ENCODE results near the gene RAB3IL1.

DNA sequence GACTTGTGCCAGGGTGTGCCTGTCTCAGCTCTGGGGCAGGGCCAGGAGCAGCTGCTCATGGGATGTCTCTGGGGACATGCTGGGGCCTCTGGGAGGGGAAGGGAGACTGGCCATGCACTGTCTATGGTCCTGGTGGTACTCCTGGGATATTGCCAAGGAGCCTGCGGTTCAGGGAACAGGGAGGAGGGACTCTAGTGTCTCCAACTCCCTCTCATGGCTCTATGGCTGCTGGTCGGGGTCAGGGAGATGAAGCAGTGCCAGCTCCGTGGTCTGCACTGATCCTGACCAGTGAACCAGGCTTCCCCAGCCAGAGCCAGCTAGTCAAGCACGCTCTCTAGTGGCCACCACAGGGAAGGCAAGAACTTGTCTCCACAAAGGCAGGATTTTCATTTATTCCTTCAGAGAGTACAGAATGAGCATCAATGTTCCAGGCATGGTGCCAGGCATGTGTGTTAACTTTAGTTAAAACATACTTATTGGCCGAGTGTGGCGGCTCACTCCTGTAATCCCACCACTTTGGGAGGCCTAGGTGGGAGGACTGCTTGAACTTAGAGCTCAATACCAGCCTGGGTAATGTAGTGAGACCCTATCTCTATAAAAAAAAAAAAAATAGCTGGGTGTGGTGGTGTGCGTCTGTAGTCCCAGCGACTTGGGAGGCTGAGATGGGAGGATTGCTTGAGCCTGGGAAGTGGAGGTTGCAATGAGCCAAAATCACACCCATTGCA is 30.3 kb upstream of the RAB3IL1 start:
- TF ChIP-seq POLR2AphosphoS5 (IDR thresholded peaks at IDR 0.05; ENCODE audit: borderline replicate concordance, low read depth, low read length) (no peak), FOXP2 (optimal IDR thresholded peaks at IDR 0.05; ENCODE audit: control extremely low read depth, extremely low read length, insufficient read depth) (no peak)

All from SK-N-MC (cell line).